A549 (cell line): ENCODE measurements around the gene NCOA5. TPM values are rescaled to one million over a fixed set of nuclear protein-coding genes. Genes with fewer than 3 reads are reported as not detected.

Source experiments
- ATAC-seq, 2 experiments: fragments of 200-7000 bp in 1 of 2; fragments of >200 bp in 1 of 2; cut with Nextera tagmentation in 1 of 2; cut with Tn5 transposase in 1 of 2; 3 replicates each; pipeline versions ENCODE4 v1.8.0 to v1.9.1; 2018 to 2020; ENCODE audit warnings: mild to moderate bottlenecking in 1 of 2, moderate library complexity in 1 of 2
- CTCF ChIA-PET: fragments of 300-600 bp; sonication (Branson Sonifier 250); formaldehyde crosslinking; extraction: SDS; loops from one replicate; lab custom pipeline; 2021; ENCODE audit warnings: antibody characterized with exemption, inconsistent platforms; lab: Yijun Ruan, JAX
- POLR2A ChIA-PET: fragments of 350-600 bp; formaldehyde crosslinking; extraction: SDS; loops from one replicate; lab custom pipeline; 2021; ENCODE audit warnings: antibody characterized with exemption, inconsistent platforms; lab: Yijun Ruan, JAX
- DNase-seq, 2 experiments: peaks; one replicate each; pipeline versions ENCODE4 v3.0.0 to v3.0.0-alpha.2; 2011 to 2016; ENCODE audit warnings: low read depth in 1 of 2, low spot score in 1 of 2
- FAIRE-seq: peaks from 2 replicates; lab custom pipeline; 2011; peaks lifted over from hg19 to GRCh38; lab: Jason Lieb, UNC
- H3K27ac ChIP-seq, 2 experiments: fragments of >200 bp; sonication (Bioruptor Twin); formaldehyde crosslinking; 3 replicates each; pipeline ENCODE4 v1.5.1; 2016 to 2017
- H3K4me1 ChIP-seq: fragments of >200 bp; sonication (Bioruptor Twin); formaldehyde crosslinking; 3 replicates; pipeline ENCODE4 v1.6.1; 2016
- H3K4me2 ChIP-seq: fragments of >200 bp; sonication (Bioruptor Twin); formaldehyde crosslinking; 3 replicates; pipeline ENCODE4 v1.6.1; 2016
- H3K4me3 ChIP-seq: fragments of >200 bp; sonication (Bioruptor Twin); formaldehyde crosslinking; 3 replicates; pipeline ENCODE4 v1.5.1; 2016
- H3K9me3 ChIP-seq: fragments of >200 bp; sonication (Bioruptor Twin); formaldehyde crosslinking; 3 replicates; pipeline ENCODE4 v1.6.1; 2016
- BHLHE40 ChIP-seq: IDR thresholded peaks from 2 replicates; pipeline ENCODE4 v1.6.1; 2012; ENCODE audit warnings: low read depth, low read length, inconsistent platforms
- CBX8 ChIP-seq: fragments of 200-600 bp; sonication (generic); IDR thresholded peaks from 2 replicates; pipeline ENCODE4 v1.6.1; 2016
- EP300 ChIP-seq, 2 experiments: fragments of >200 bp; sonication (Bioruptor Twin); formaldehyde crosslinking; IDR thresholded peaks; 2 replicates in 1 of 2; 3 replicates in 1 of 2; pipeline ENCODE4 v1.6.1; 2016 to 2017
- ESRRA ChIP-seq: fragments of 150-350 bp; IDR thresholded peaks from 2 replicates; pipeline ENCODE4 v1.6.1; 2014; ENCODE audit warnings: mild to moderate bottlenecking, low read length, borderline replicate concordance
- FOSL2 ChIP-seq, 2 experiments: fragments of 450-650 bp in 1 of 2; fragments of >200 bp in 1 of 2; sonication (Bioruptor Twin) in 1 of 2; formaldehyde crosslinking; IDR thresholded peaks; 2 replicates each; pipeline versions ENCODE4 v1.5.0 to v1.6.1; 2016 to 2020; ENCODE audit warnings: mild to moderate bottlenecking in 1 of 2, moderate library complexity in 1 of 2
- GATA3 ChIP-seq: IDR thresholded peaks from 2 replicates; pipeline ENCODE4 v1.6.1; 2012; ENCODE audit warnings: borderline replicate concordance
- HOXB13 ChIP-seq: fragments of 250-450 bp; sonication (Bioruptor Pico); IDR thresholded peaks from 2 replicates; pipeline ENCODE4 v1.5.0; 2020; ENCODE audit warnings: low read depth, mild to moderate bottlenecking, moderate library complexity
- RFX5 ChIP-seq: fragments of 450-650 bp; IDR thresholded peaks from 2 replicates; pipeline ENCODE4 v1.7.1; 2014; ENCODE audit warnings: antibody characterized with exemption, mild to moderate bottlenecking, moderate library complexity
- SMC3 ChIP-seq: fragments of >200 bp; sonication (Bioruptor Twin); formaldehyde crosslinking; IDR thresholded peaks from 3 replicates; pipeline ENCODE4 v1.6.1; 2018; ENCODE audit warnings: inconsistent platforms
- TP53 ChIP-seq: fragments of 250-450 bp; sonication (Bioruptor Pico); IDR thresholded peaks from 2 replicates; pipeline ENCODE4 v1.5.0; 2021; ENCODE audit warnings: mild to moderate bottlenecking, moderate library complexity
- ZC3H11A ChIP-seq: fragments of 450-650 bp; IDR thresholded peaks from 2 replicates; pipeline ENCODE4 v1.6.1; 2014; ENCODE audit warnings: antibody characterized with exemption, mild to moderate bottlenecking
- ZFP36 ChIP-seq: fragments of 450-650 bp; IDR thresholded peaks from 2 replicates; pipeline ENCODE4 v1.6.1; 2014; ENCODE audit warnings: borderline replicate concordance; ENCODE audit not compliant: partially characterized antibody
- ZNF302 ChIP-seq: fragments of 250-450 bp; sonication (Bioruptor Pico); IDR thresholded peaks from 2 replicates; pipeline ENCODE4 v1.9.0; 2021; ENCODE audit warnings: inconsistent platforms, mild to moderate bottlenecking, moderate library complexity
- ZSCAN20 ChIP-seq: fragments of 250-450 bp; sonication (Bioruptor Pico); IDR thresholded peaks from 2 replicates; pipeline ENCODE4 v1.8.0; 2022; ENCODE audit warnings: mild to moderate bottlenecking, moderate library complexity
- WGBS: methylation state at CpG from one replicate; pipeline ENCODE4 v1.1.6; 2017; ENCODE audit errors: missing lambda C conversion rate; 5-methylcytosine and 5-hydroxymethylcytosine counted together
- polyA plus RNA-seq, 4 experiments: library from polyadenylated mRNA; depleted of rRNA in 3 of 4; stranded (reverse); fragments of >200 nt; fragmentation: RNase III in 1 of 4; extraction: RNeasy Plus Mini Kit Qiagen cat#74134 plus additional on column Dnase treatment in 1 of 4; gene quantifications; 2 replicates in 3 of 4; 3 replicates in 1 of 4; pipeline ENCODE4 v1.2.3, GENCODE V29; 2011 to 2017
- TF ChIP-seq, protein P1 (sequence below): fragments of >200 bp; sonication (Bioruptor Twin); formaldehyde crosslinking; IDR thresholded peaks from 3 replicates; pipeline ENCODE4 v1.5.1; 2016
- TF ChIP-seq, protein P2 (sequence below): IDR thresholded peaks from 2 replicates; pipeline ENCODE4 v1.6.1; 2012
- TF ChIP-seq, protein P3 (sequence below): fragments of 250-450 bp; sonication (Bioruptor Pico); IDR thresholded peaks from 2 replicates; pipeline ENCODE4 v1.5.0; 2021; ENCODE audit warnings: mild to moderate bottlenecking, moderate library complexity, borderline replicate concordance

The NCOA5 gene
- polyA plus RNA-seq, 2 of the 4 experiments (the other 2 are of a cell fraction), result 27.2 to 28.0 TPM

DNA sequence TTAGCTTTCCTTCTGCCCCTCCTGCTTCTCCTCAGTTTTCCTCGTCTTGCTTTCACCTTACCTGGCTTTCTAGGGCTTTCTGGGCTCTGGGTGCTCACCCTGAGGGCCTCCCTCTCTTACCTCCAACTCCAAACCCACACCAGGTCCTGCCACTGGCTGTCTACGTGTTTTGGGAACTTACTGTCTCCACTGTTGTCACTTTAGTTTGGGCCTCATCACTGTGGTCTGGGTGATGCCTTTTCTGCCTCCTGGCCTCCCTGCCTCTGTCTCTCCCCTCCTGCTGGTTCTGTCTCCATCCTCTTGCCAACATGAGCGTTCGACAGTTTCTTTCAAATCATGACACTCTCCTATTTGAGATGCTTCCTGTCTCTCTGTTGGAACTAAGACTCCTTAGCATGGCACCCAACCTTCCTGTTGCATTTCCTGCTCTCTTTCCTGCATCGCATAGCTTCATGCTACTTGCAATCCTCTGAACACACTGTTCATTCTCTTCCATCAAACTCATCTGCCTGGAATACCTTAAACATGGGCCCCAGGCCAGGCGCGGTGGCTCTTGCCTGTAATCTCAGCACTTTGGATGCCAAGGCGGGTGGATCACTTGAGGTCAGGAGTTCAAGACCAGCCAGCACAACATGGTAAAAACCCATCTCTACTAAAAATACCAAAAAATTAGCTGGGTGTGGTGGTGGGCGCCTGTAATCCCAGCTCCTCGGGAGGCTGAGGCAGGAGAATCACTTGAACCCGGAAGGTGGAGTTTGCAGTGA is 33.9 kb upstream of the NCOA5 start:
- ChIA-PET CTCF (interaction anchor here (1.2 to 2.5 kb wide), 3 partner anchors 9 to 288 kb away, joined by 3 to 8 read pairs (median 6); no protein-coding TSS in a partner anchor), POLR2A (no interaction called here)
- Histone ChIP-seq H3K4me3 (no peak overlapping the region), H3K4me2 (no peak overlapping the region), H3K4me1 (no peaks in the 10 kb centered on the region), H3K27ac (no peak overlapping the region), H3K9me3 (no peaks in the 10 kb centered on the region)
- ATAC-seq (no peak), DNase-seq (no peak), FAIRE-seq (no peak)
- WGBS, result 83% methylated on average over 11 of the region's 11 CpGs
- no peak for TF ChIP-seq ZC3H11A
- TF ChIP-seq HOXB13 (CRISPR knock-in tag), result no peak
- TF ChIP-seq, protein P1, sequence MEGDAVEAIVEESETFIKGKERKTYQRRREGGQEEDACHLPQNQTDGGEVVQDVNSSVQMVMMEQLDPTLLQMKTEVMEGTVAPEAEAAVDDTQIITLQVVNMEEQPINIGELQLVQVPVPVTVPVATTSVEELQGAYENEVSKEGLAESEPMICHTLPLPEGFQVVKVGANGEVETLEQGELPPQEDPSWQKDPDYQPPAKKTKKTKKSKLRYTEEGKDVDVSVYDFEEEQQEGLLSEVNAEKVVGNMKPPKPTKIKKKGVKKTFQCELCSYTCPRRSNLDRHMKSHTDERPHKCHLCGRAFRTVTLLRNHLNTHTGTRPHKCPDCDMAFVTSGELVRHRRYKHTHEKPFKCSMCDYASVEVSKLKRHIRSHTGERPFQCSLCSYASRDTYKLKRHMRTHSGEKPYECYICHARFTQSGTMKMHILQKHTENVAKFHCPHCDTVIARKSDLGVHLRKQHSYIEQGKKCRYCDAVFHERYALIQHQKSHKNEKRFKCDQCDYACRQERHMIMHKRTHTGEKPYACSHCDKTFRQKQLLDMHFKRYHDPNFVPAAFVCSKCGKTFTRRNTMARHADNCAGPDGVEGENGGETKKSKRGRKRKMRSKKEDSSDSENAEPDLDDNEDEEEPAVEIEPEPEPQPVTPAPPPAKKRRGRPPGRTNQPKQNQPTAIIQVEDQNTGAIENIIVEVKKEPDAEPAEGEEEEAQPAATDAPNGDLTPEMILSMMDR, result no peak
- no peak for TF ChIP-seq EP300 (IDR thresholded peaks at IDR 0.05)
- no peak for TF ChIP-seq ZNF302 (CRISPR knock-in tag)
- TF ChIP-seq TP53 (CRISPR knock-in tag), result no peak
- TF ChIP-seq RFX5, result no peak
- TF ChIP-seq, protein P2, sequence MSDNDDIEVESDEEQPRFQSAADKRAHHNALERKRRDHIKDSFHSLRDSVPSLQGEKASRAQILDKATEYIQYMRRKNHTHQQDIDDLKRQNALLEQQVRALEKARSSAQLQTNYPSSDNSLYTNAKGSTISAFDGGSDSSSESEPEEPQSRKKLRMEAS, result no peak

DNA sequence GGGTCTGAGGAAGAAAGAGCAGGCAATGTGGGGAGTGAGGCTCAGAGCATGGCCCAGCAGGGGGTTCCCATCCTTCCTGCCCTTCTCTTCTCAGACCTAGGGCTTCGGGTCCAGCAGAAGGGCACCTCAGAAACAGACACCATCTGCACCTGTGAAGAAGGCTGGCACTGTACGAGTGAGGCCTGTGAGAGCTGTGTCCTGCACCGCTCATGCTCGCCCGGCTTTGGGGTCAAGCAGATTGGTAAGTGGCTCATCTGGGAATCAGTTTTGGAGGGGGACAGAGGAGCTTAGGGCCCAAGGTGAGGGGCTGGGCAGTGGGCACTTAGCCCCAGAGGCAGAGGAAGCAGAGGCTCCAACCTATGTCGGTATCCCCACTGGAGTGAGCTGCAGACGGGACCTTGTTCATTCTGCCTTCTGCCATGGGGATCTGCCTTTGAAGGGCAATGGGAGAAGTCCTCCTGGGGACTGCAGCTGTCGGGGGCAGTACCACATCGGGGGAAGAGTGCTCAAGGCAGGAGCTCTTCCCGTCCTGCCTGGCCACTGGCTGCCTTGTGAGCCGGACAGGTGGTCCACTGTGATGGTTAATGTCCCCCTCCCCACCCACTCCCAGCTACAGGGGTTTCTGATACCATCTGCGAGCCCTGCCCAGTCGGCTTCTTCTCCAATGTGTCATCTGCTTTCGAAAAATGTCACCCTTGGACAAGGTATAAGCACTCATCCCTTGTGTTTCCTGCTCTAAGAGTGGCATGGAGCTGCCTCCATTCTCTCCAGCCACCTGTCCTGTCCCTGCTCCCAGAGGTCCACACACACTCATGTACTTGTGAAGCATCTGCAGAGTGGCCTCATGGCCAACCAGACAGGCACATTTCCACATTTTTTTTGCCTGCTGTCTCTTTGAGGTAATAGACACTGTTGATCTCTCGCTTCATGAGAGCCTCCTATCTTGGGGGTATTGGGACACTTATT is 33.0 kb upstream of the NCOA5 start:
- FAIRE-seq (no peak), DNase-seq (no peak), ATAC-seq (no peak)
- H3K9me3 ChIP-seq, result no peaks in the 10 kb centered on the region
- no peaks in the 10 kb centered on the region for H3K4me1 ChIP-seq
- ChIA-PET POLR2A (no interaction called here), CTCF (interaction anchor here (0.7 to 2.5 kb wide), 3 partner anchors 8 to 227 kb away, joined by 3 to 8 read pairs (median 6); no protein-coding TSS in a partner anchor)
- no peak overlapping the region for H3K27ac ChIP-seq
- 82% methylated on average over 15 of the region's 15 CpGs for WGBS
- H3K4me3 ChIP-seq, result no peak overlapping the region
- no peak overlapping the region for H3K4me2 ChIP-seq
- TF ChIP-seq ZSCAN20 (no peak), SMC3 (no peak), FOSL2 (IDR thresholded peaks at IDR 0.05) (no peak), FOSL2 (CRISPR knock-in tag; IDR thresholded peaks at IDR 0.05) (no peak), BHLHE40 (no peak), ZFP36 (no peak), GATA3 (no peak), CBX8 (no peak), ESRRA (no peak), RFX5 (no peak)
- TF ChIP-seq, protein P3, sequence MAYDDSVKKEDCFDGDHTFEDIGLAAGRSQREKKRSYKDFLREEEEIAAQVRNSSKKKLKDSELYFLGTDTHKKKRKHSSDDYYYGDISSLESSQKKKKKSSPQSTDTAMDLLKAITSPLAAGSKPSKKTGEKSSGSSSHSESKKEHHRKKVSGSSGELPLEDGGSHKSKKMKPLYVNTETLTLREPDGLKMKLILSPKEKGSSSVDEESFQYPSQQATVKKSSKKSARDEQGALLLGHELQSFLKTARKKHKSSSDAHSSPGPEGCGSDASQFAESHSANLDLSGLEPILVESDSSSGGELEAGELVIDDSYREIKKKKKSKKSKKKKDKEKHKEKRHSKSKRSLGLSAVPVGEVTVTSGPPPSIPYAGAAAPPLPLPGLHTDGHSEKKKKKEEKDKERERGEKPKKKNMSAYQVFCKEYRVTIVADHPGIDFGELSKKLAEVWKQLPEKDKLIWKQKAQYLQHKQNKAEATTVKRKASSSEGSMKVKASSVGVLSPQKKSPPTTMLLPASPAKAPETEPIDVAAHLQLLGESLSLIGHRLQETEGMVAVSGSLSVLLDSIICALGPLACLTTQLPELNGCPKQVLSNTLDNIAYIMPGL (CRISPR knock-in tag), result no peak
